ENCODE data around the gene LOC128125822.

LOC128125822 gene

DNA sequence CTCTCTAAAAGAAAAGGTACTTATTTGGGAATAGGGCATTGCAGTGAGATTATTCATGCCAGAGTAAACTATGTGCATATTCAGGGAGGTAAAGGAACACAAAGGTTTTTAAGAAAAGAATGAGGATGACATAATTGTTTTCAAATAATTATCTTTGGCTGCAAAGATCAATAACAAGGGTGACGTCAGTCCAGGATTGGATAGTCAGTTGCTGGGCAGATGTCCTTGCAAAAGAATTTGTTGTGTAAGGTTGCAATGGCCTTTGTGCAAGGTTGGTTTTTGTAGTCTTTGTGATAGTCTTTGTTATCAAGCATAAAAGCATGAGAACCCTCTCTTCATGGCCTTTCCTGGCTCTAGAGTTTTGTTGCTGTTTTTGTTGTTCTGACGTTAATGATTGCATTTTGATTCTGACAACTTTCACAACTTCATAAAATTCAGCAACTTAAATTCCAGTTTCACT is 17.7 kb downstream of the LOC128125822 start:
- DNase-seq (no peak), ATAC-seq (no peak)
- Mint-ChIP-seq H3K27ac (no peak overlapping the region), H3K9me3 (ENCODE audit: insufficient read depth) (no peaks in the 10 kb centered on the region), H3K4me3 (no peak overlapping the region), H3K27me3 (ENCODE audit: low read depth) (peaks cover 12% of the 10 kb centered on the region), H3K36me3 (ENCODE audit: low read depth) (no peaks in the 10 kb centered on the region), H3K4me1 (ENCODE audit: low read depth) (peaks cover 9% of the 10 kb centered on the region)
- POLR2A ChIA-PET: no interaction called here
- CTCF ChIA-PET: interaction anchor here (1.7 kb wide), 1 partner anchor 16 kb away, joined by 6 read pairs; no protein-coding TSS in a partner anchor

DNA sequence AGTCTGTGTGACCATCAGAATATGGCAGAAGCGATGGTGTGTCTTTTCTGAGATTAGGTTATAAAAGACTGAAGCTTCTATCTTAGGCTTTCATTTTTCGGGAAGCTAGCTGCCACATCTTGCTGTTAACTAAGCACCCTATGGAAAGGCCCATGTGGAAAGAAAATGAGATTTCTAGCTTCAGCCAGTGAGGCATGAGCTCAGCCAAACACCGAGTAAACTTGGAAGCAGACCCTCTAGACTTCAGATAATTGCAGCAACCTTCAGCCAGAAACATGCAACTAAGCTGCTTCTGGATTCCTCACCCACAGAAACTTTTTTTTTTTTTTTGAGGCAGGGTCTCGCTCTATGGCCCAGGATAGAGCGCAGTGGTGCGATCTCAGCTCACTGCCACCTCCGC is 20.6 kb downstream of the LOC128125822 start:
- Mint-ChIP-seq H3K36me3 (ENCODE audit: low read depth) (no peaks in the 10 kb centered on the region), H3K27ac (no peak overlapping the region), H3K4me3 (no peak overlapping the region), H3K4me1 (ENCODE audit: low read depth) (peaks cover 9% of the 10 kb centered on the region), H3K27me3 (ENCODE audit: low read depth) (peaks cover 5% of the 10 kb centered on the region), H3K9me3 (ENCODE audit: insufficient read depth) (no peaks in the 10 kb centered on the region)
- DNase-seq: no peak
- ChIA-PET POLR2A (no interaction called here), CTCF (interaction anchor here (0.6 to 0.9 kb wide), 3 partner anchors 18 to 257 kb away, joined by 3 to 5 read pairs (median 3); no protein-coding TSS in a partner anchor)
- ATAC-seq: no peak

DNA sequence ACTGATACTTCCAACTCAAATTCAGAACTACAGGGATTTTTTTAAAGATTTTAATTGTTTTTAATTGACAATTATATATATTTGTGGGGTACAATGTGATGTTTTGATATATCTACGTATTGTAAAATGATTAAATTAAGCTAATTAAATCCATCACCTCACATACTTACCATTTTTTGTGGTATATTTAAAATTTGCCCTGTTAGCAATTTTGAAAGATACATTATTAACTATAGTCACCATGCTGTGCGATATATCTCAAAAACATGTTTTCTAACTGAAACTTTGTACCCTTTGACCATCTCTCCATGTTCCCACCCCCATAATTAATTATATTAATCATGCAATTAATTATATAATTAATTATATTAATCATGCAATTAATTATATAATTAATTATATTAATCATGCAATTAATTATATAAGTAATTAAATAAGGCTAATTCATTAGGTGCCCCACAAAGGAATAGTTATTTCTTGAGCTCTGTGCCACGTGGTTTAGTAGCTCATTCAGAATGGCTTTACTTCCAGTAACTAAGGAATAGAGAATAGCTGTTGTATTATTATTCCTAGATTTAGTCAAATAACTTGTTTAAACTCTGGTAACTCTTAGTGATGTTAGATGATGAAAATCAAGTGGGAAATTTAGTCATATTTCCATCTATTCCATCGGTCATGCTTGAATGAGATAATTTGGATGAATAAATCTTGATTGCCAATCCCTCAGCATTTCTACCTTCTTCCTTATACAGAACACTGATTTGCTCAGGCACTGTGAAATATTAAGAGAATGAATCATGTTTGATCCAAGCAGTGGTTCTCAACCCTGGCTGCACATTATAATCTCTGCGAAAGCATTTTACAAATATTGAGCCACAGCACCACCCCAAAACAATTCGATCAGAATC is 25.1 kb downstream of the LOC128125822 start:
- Mint-ChIP-seq H3K4me3 (peak overlapping the region; percentile 82), H3K9me3 (ENCODE audit: insufficient read depth) (no peaks in the 10 kb centered on the region), H3K27me3 (ENCODE audit: low read depth) (peaks cover 3% of the 10 kb centered on the region), H3K27ac (no peak overlapping the region), H3K36me3 (ENCODE audit: low read depth) (no peaks in the 10 kb centered on the region), H3K4me1 (ENCODE audit: low read depth) (peaks cover 22% of the 10 kb centered on the region)
- CTCF ChIA-PET: interaction anchor here (1.1 to 3.7 kb wide), 21 partner anchors 10 to 245 kb away, joined by 3 to 72 read pairs (median 6); partner anchors contain the start of gene PHF3
- POLR2A ChIA-PET: interaction anchor here (1.6 to 2.0 kb wide), 3 partner anchors 24 to 164 kb away, joined by 4 to 10 read pairs (median 8); partner anchors contain the start of gene PHF3
- DNase-seq (no peak), ATAC-seq (no peak)

DNA sequence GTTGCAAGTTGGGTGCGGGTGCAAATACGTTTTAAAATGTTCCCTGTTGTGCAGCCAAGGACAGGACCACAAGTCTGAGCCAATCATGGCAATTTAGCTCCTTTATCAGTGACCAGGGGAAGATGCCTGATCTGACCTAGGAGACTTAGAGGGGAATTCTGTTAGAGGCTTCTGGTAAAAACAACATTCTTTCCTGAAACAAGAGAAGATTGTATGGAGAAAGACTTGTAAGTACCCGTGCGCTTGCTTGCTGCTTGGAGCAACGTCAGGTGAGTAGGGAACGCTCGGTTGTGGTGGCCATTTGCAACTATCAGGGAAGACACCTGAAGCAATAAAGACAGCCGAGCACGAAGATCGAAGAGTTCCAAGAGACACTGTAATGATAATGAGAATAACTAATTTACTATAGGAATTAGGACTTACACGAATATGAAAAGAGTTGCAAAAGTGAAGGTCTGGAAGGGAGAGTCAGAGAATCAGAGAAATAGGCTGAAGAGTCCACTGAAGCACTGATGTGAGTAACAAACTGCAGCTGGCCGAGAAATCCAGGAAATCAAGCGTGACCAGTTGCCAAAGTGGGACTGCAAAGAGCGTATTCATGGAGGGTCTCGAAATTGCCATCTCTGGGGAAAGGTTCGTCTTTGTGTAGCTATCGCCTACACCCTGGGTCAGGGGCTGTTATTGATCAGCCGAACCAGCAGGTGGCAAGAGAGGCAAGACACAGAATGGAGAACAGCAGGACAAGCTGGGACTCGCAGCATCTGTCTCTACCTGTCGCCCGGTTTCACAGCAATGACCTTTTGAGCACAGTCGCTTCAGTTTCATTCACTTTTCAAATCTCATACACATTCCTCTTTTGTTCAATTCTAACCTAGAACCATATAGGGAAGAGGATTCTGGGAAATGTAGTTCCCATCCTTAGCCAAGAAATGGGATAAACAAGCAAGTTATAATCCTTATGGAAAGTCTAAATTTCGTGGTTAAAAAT is 26.1 kb downstream of the LOC128125822 start:
- Mint-ChIP-seq H3K9me3 (ENCODE audit: insufficient read depth) (no peaks in the 10 kb centered on the region), H3K4me1 (ENCODE audit: low read depth) (peaks cover 22% of the 10 kb centered on the region), H3K4me3 (peak overlapping the region; percentile 82), H3K36me3 (ENCODE audit: low read depth) (no peaks in the 10 kb centered on the region), H3K27me3 (ENCODE audit: low read depth) (peaks cover 3% of the 10 kb centered on the region), H3K27ac (peak overlapping the region; percentile 20)
- POLR2A ChIA-PET: interaction anchor here (1.0 to 2.0 kb wide), 4 partner anchors 24 to 163 kb away, joined by 4 to 10 read pairs (median 6); partner anchors contain the start of gene PHF3
- ATAC-seq (peak; percentile 100), DNase-seq (peak; percentile 82)
- CTCF ChIA-PET: interaction anchor here (0.6 to 3.7 kb wide), 48 partner anchors 9 to 291 kb away, joined by 3 to 72 read pairs (median 5); partner anchors contain the start of gene PHF3

DNA sequence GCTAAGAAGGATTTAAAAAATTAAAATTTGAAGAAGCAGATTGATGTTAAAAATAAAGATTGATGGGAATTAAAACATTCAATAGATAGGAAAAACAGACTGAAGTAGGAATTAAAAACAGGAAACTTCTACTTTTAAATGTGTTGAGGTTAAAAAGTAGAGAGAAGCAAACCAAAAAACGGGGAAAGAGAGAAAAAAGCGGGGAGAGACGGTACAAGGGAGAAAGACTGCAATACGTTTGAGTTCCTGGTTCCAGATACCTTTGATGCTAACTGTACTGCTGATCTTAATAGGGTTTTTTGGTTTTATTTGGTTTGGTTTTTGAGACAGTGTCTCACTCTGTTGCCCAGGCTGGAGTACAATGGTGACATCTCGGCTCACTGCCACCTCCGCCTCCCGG is 27.0 kb downstream of the LOC128125822 start:
- H3K9me3 Mint-ChIP-seq (ENCODE audit: insufficient read depth): no peaks in the 10 kb centered on the region

DNA sequence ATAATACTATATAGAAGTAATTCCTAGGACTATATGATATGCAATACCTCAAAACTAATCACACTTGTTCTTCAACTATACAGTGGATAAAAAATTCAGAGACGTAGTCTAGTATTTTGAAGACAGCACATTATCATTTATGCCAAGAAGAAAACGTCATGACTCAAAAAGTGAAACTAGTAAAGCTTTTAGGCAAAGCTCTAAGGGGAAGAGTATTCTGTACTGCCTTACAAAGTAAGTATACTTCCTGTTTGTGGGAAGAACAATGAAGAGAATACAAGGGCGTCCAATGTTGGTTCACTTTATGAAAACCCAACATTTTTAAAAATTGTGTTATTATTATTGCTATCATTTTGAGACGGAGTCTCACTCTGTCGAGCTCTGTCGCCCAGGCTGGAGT is 27.9 kb downstream of the LOC128125822 start:
- ChIA-PET POLR2A (no interaction called here), CTCF (interaction anchor here (0.8 to 3.7 kb wide), 8 partner anchors 14 to 248 kb away, joined by 3 to 25 read pairs (median 4); partner anchors contain the start of gene PHF3)
- H3K4me3 Mint-ChIP-seq: no peak overlapping the region
- peaks cover 3% of the 10 kb centered on the region for H3K27me3 Mint-ChIP-seq (ENCODE audit: low read depth)
- ATAC-seq: no peak
- no peak for DNase-seq
- H3K36me3 Mint-ChIP-seq (ENCODE audit: low read depth): no peaks in the 10 kb centered on the region
- peaks cover 19% of the 10 kb centered on the region for H3K4me1 Mint-ChIP-seq (ENCODE audit: low read depth)
- no peaks in the 10 kb centered on the region for H3K9me3 Mint-ChIP-seq (ENCODE audit: insufficient read depth)
- H3K27ac Mint-ChIP-seq: no peak overlapping the region

More for the DNA sequence above, 27.0 kb downstream of the LOC128125822 start:
- no peaks in the 10 kb centered on the region for H3K36me3 Mint-ChIP-seq (ENCODE audit: low read depth)
- POLR2A ChIA-PET: interaction anchor here (1.0 to 2.0 kb wide), 3 partner anchors 25 to 36 kb away, joined by 4 to 10 read pairs (median 8); partner anchors contain the start of gene PHF3
- ATAC-seq (no peak), DNase-seq (no peak)
- CTCF ChIA-PET: interaction anchor here (0.7 to 3.7 kb wide), 40 partner anchors 8 to 292 kb away, joined by 3 to 72 read pairs (median 5); partner anchors contain the start of gene PHF3
- H3K4me1 Mint-ChIP-seq (ENCODE audit: low read depth): peaks cover 22% of the 10 kb centered on the region
- H3K27me3 Mint-ChIP-seq (ENCODE audit: low read depth): peaks cover 3% of the 10 kb centered on the region
- H3K27ac Mint-ChIP-seq: no peak overlapping the region
- H3K4me3 Mint-ChIP-seq: peak overlapping the region; percentile 82

DNA sequence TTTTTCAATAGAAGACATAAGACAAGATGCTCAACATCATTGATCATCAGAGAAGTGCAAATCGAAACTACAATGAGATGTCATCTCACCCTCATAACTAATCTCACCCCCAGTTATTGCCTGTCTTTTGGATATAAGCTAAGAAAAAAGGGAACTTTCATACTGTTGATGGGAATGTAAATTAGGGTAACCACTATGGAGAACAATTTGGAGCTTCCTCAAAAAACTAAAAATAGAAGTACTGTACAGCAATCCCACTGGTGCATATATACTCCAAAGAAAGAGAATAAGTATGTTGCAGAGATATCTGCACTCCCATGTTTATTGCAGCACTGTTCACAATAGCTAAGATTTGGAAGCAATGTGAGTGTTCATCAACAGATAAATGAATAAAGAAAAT is 37.0 kb downstream of the LOC128125822 start:
- Mint-ChIP-seq H3K9me3 (ENCODE audit: insufficient read depth) (no peaks in the 10 kb centered on the region), H3K27me3 (ENCODE audit: low read depth) (peaks cover 19% of the 10 kb centered on the region), H3K36me3 (ENCODE audit: low read depth) (no peaks in the 10 kb centered on the region), H3K4me1 (ENCODE audit: low read depth) (no peaks in the 10 kb centered on the region), H3K27ac (no peak overlapping the region), H3K4me3 (no peak overlapping the region)
- CTCF ChIA-PET: interaction anchor here (1.5 to 1.6 kb wide), 2 partner anchors 11 to 19 kb away, joined by 3 to 10 read pairs; no protein-coding TSS in a partner anchor
- POLR2A ChIA-PET: interaction anchor here (0.8 kb wide), 1 partner anchor 26 kb away, joined by 3 read pairs; the partner anchor contains the start of gene PHF3
- no peak for DNase-seq
- ATAC-seq: no peak

DNA sequence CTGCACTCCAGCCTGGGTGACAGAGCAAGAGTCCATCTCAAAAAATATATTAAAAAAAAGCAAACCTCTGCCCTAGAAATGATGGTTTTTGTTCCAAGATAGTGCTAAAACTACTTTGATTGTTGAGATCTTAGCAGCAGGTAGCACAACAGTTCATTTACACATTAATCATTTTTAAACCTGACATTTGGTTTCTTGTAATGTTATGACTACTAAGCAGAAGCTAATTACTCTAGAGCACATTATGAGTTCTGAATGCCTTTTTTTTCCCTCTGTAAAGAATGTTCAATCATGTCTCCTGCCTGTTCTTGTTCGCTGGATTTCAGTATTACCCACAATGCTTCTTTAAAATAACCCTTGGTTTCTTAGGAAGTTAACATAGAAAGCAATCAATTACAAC is 38.7 kb downstream of the LOC128125822 start:
- Mint-ChIP-seq H3K36me3 (ENCODE audit: low read depth) (no peaks in the 10 kb centered on the region), H3K4me3 (no peak overlapping the region), H3K27me3 (ENCODE audit: low read depth) (peaks cover 19% of the 10 kb centered on the region), H3K4me1 (ENCODE audit: low read depth) (no peaks in the 10 kb centered on the region), H3K9me3 (ENCODE audit: insufficient read depth) (no peaks in the 10 kb centered on the region), H3K27ac (no peak overlapping the region)
- DNase-seq: no peak
- ChIA-PET CTCF (interaction anchor here (1.1 kb wide), 1 partner anchor 12 kb away, joined by 5 read pairs; no protein-coding TSS in a partner anchor), POLR2A (no interaction called here)
- ATAC-seq: no peak

DNA sequence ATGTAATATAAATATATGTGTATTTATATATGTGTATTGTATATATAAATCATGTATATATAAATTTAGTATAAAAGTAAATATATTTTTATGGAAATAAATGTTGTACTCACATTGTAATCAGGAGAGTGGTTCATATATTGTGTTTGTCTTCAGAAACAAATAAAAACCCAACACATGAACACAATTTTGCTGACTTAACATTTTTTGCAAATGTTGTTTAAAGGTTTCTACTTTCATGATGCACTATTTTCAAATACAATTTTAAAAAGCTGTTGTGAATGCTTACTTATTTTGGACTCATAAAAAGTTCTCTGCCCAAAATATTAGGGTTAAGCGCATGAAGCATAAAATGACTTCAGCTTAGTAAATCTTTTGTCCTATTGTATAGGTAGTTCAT is 39.3 kb downstream of the LOC128125822 start:
- H3K4me1 Mint-ChIP-seq (ENCODE audit: low read depth): no peaks in the 10 kb centered on the region
- H3K4me3 Mint-ChIP-seq: no peak overlapping the region
- ATAC-seq (no peak), DNase-seq (no peak)
- no peaks in the 10 kb centered on the region for H3K9me3 Mint-ChIP-seq (ENCODE audit: insufficient read depth)
- ChIA-PET CTCF (interaction anchor here (1.1 kb wide), 1 partner anchor 13 kb away, joined by 5 read pairs; no protein-coding TSS in a partner anchor), POLR2A (no interaction called here)
- no peaks in the 10 kb centered on the region for H3K36me3 Mint-ChIP-seq (ENCODE audit: low read depth)
- H3K27me3 Mint-ChIP-seq (ENCODE audit: low read depth): peaks cover 19% of the 10 kb centered on the region
- no peak overlapping the region for H3K27ac Mint-ChIP-seq

DNA sequence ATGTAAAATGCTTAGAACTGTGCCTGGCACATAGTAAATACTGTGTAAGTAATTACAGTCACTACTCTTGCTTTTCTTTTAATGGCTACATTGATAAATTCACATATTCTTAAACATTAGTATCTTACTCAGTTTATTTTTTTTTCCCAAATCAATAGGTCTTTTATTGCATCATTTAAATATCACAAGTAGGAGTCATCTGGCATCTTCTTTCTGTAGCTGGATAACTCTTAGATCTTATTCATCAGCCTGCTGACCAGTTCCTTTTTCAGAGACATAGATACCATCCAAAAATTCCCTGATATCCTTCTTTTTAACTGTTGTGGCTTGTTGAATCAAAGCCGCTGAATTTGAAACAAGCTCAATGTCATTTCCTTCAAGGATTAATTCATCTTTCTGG is 43.3 kb downstream of the LOC128125822 start:
- H3K4me1 Mint-ChIP-seq (ENCODE audit: low read depth): no peaks in the 10 kb centered on the region
- H3K4me3 Mint-ChIP-seq: no peak overlapping the region
- H3K27me3 Mint-ChIP-seq (ENCODE audit: low read depth): peaks cover 21% of the 10 kb centered on the region
- H3K27ac Mint-ChIP-seq: no peak overlapping the region
- POLR2A ChIA-PET: no interaction called here
- DNase-seq (no peak), ATAC-seq (no peak)
- H3K9me3 Mint-ChIP-seq (ENCODE audit: insufficient read depth): no peaks in the 10 kb centered on the region
- H3K36me3 Mint-ChIP-seq (ENCODE audit: low read depth): no peaks in the 10 kb centered on the region
- CTCF ChIA-PET: interaction anchor here (0.8 kb wide), 1 partner anchor 17 kb away, joined by 3 read pairs; no protein-coding TSS in a partner anchor
